HG03139 (cell line): ENCODE results near the gene SBDS.

Experiments used
- ATAC-seq: cut with Tn5 transposase; IDR thresholded peaks from one replicate; pipeline ENCODE4 v1.9.1; 2021; ENCODE audit not compliant: unreplicated experiment

Gene SBDS

DNA sequence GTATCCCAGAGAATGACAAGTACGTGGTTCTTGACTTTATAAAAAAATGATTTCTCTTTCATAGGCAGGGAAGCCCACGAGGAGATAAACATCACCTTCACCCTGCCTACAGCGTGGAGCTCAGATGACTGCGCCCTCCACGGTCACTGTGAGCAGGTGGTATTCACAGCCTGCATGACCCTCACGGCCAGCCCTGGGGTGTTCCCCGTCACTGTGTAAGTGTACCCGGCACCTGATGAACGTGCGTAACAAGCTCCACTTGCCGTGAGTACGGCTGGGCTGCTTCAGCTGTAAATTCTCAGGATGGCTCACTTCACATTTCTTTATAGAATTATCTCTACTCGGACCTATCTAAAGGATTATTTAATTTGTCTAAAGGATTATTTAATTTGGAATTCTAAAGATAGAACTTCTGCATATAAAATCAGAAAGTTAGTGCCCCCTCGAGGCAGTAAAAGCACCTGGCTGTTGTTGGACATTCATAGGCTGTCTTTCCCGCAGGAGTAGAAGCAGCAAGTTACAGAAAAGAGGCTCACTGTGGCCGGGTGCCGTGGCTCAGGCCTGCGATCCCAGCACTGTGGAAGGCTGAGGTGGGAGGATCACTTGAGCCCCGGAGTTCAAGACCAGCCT, 46.8 kb downstream of the SBDS start:
- ATAC-seq = no peak

DNA sequence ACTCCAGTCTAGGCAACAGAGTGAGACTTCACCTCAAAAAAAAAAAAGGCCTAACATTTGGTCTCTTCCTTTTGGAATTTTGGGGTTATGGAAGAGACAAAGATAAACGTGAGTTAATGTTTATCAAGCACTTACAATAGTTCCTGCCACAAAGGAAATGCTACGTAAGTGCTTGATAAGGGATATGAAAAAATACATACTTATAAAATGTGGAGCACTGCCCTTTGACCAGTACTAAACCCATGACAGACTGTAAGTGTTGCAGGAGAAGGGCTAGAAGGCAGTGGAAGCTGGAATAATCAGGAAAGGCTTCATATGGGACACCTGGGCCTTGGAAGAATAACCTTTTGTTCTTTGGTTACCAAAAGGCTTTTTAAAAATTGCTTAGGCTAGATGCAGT, 48.8 kb downstream of the SBDS start:
- no peak for ATAC-seq

DNA sequence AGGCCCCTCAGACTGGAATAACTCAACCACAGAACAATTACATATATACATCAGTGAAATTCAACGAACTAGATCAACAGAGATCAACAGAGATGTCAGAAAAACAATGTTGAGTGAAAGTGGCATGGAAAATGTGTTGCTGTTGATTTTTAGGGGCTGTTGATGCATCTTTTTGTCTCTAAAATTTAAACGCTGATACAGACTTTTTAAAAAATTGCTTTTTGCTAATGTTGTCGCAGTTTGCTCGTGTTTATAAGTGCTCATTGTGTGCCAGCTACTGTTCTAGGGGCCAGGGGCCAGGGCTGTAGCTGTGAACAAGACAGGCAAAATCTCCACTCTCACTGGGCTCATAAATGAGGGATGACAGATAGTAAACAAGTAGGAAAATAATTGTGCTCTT, 56.1 kb downstream of the SBDS start:
- ATAC-seq = no peak

DNA sequence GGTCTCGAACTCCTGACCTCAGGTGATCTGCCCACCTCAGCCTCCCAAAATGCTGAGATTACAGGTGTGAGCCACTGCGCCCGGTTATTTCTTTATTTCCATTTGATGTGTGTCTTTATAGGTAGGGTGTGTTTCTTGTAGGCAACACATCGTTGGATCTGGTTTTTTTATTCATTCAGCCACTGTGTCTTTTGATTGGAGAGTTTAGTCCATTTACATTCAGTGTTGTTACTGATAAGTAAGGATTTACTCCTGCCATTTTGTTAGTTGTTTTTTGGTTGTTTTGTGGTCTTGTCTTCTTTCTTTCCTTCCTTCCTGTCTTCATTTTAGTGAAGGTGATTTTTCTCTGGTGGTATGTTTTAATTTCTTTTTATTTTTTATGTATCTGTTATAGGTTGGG, 57.4 kb downstream of the SBDS start:
- no peak for ATAC-seq
